ENCODE results near the gene BCL2L12.

BCL2L12 gene

GRCh38 chr19:49642492-49643035, 23.2 kb upstream of the BCL2L12 start:
- no peak for DNase-seq

- no peak for DNase-seq
Observed at GRCh38 chr19:49643466-49643865, 22.3 kb upstream of the BCL2L12 start.

GRCh38 chr19:49645592-49645991, 20.1 kb upstream of the BCL2L12 start:
- DNase-seq = no peak

- DNase-seq = no peak
Observed at GRCh38 chr19:49645995-49646394, 19.7 kb upstream of the BCL2L12 start.

- no peak for DNase-seq
Observed at GRCh38 chr19:49646586-49646985, 19.1 kb upstream of the BCL2L12 start.

GRCh38 chr19:49651029-49651819, 14.5 kb upstream of the BCL2L12 start:
- DNase-seq = no peak

GRCh38 chr19:49651820-49652550, 13.7 kb upstream of the BCL2L12 start:
- no peak for DNase-seq

- no peak for DNase-seq
Observed at GRCh38 chr19:49652551-49653465, 12.9 kb upstream of the BCL2L12 start.

GRCh38 chr19:49653466-49653806, 12.3 kb upstream of the BCL2L12 start:
- no peak for DNase-seq

- DNase-seq = no peak
Observed at GRCh38 chr19:49654581-49654980, 11.2 kb upstream of the BCL2L12 start.

- no peak for DNase-seq
Observed at GRCh38 chr19:49655570-49656455, 9.9 kb upstream of the BCL2L12 start.

GRCh38 chr19:49656456-49657109, 9.2 kb upstream of the BCL2L12 start:
- no peak for DNase-seq

- no peak for DNase-seq
Observed at GRCh38 chr19:49657493-49658138, 8.1 kb upstream of the BCL2L12 start.

GRCh38 chr19:49658139-49658517, 7.6 kb upstream of the BCL2L12 start:
- DNase-seq = no peak

GRCh38 chr19:49658566-49659442, 6.9 kb upstream of the BCL2L12 start:
- no peak for DNase-seq

- no peak for DNase-seq
Observed at GRCh38 chr19:49660338-49660961, 5.3 kb upstream of the BCL2L12 start.

- no peak for DNase-seq
Observed at GRCh38 chr19:49662011-49662410, 3.7 kb upstream of the BCL2L12 start.

GRCh38 chr19:49663224-49663623, 2.5 kb upstream of the BCL2L12 start:
- no peak for DNase-seq

Data from femur (tissue), 1 donor.